ENCODE measurements around the gene ST7L. TPM values are rescaled to one million over a fixed set of nuclear protein-coding genes. Genes with fewer than 3 reads are reported as not detected.

The ST7L gene
- total RNA-seq, 2 donors from 2014 or later: 20.3 to 32.2 TPM

DNA sequence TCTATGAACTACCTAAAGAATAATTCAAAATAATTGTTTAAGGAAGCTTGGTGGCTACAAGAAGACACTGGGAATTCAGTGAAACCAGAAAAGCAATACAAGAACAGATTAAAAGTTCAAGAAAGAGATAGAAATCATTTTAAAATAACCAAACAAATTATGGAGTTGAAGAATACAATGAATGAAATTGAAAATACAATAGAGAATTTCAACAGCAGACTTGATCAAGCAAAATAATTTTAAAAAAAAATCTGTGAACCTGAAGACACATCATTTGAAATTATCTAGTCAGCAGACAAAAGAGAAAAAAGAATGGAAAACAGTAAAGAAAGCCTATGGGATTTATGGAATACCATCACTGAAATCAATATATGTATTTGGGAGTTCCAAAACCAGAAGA, 141.4 kb downstream of the ST7L start:
- no peak for DNase-seq (ENCODE audit: low spot score)
- Histone ChIP-seq H3K36me3 (no peaks in the 10 kb centered on the region), H3K4me3 (no peak overlapping the region), H3K9me3 (peaks cover 7% of the 10 kb centered on the region), H3K4me1 (ENCODE audit: control insufficient read depth in 1 of 2, low read depth in 2 of 2) (no peaks in the 10 kb centered on the region), H3K27ac (no peak overlapping the region), H3K27me3 (replicated peaks; ENCODE audit: insufficient read depth) (no peaks in the 10 kb centered on the region)
- no peak for ATAC-seq (ENCODE audit: insufficient number of reproducible peaks, low FRiP score, low read depth)
- TF ChIP-seq CTCF (IDR thresholded peaks at IDR 0.05): no peak

Other genes with a start within 250 kb of the ST7L start
- 10 to 100 TPM; 32.5 to 66.5 TPM for gene CTTNBP2NL, start 222.9 kb downstream of the ST7L start, total RNA-seq
- gene WNT2B, start 110.2 kb downstream of the ST7L start, total RNA-seq: 10 to 100 TPM; 10.0 to 15.4 TPM
- gene CAPZA1, start 691 bp upstream of the ST7L start, total RNA-seq: 100 to 1,000 TPM in 1 of 2 donors, 10 to 100 TPM in 1; 87.3 to 144 TPM
- 10 to 100 TPM; 28.3 to 31.9 TPM for gene MOV10, start 55.5 kb upstream of the ST7L start, total RNA-seq
- 100 to 1,000 TPM; 297 to 378 TPM for gene RHOC, start 88.0 kb upstream of the ST7L start, total RNA-seq
- gene PPM1J, start 96.2 kb upstream of the ST7L start, total RNA-seq: 1 to 10 TPM; 2.3 to 2.7 TPM

Measured in thoracic aorta (tissue), 2 donors.